ENCODE data around the gene ALDH2. TPM values are rescaled to one million over a fixed set of nuclear protein-coding genes. Genes with fewer than 3 reads are reported as not detected.

ALDH2 gene
- total RNA-seq, 4 donors from 2014 or later, result 102 to 239 (median 162) TPM

DNA sequence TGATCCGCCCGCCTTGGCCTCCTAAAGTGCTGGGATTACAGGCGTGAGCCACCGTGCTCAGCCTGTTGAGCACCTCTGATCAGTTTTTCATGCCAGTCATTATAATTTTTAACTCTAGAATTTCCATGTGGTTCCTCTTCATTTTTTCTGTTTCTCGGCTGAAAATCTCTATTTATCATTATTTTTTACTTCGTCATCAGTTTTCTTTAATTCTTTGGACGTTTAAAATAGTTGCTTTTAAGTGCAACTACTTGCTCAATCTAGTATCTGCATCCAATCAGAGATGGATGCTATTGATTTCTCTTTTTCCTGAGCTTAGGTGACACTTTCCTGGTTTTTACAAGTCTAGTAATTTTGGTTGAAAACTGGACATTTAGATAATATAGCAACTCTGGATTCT lies 92.0 kb downstream of the ALDH2 start:
- TF ChIP-seq POLR2A (IDR thresholded peaks at IDR 0.05) (no peak), CTCF (IDR thresholded peaks at IDR 0.05) (no peak), POLR2AphosphoS5 (IDR thresholded peaks at IDR 0.05) (no peak), EP300 (IDR thresholded peaks at IDR 0.05; ENCODE audit: low read depth) (no peak)

GRCh38 chr12:111864913-111865312 lies 98.2 kb downstream of the ALDH2 start:
- Histone ChIP-seq H3K36me3 (peaks cover 0 to 35% (median 13%) of the 10 kb centered on the region in 4 donors), H3K27me3 (no peaks in the 10 kb centered on the region), H3K4me3 (no peak overlapping the region), H3K27ac (no peak overlapping the region), H3K9me3 (no peaks in the 10 kb centered on the region), H3K4me1 (no peaks in the 10 kb centered on the region)
- DNase-seq, result no peak
- intact Hi-C loops (cut with DNase I; ENCODE audit: low total_unique reads), result no loop called here
- in situ Hi-C loops (cut with MboI; ENCODE audit: low pct_ligation_motif_present in 1 of 4, low pct_unique_long_range_greater_than_20kb in 1 of 4, low sequenced_read_pairs in 3 of 4), result no loop called here
- no peak for TF ChIP-seq POLR2AphosphoS5 (IDR thresholded peaks at IDR 0.05)
- TF ChIP-seq POLR2A (IDR thresholded peaks at IDR 0.05), result no peak
- no peak for TF ChIP-seq EP300 (IDR thresholded peaks at IDR 0.05; ENCODE audit: low read depth)
- no peak for TF ChIP-seq CTCF (IDR thresholded peaks at IDR 0.05)
- WGBS, 2 donors (ENCODE audit: low coverage in 1 of 2), result 89 to 100% methylated on average over 1 of the region's 1 CpG

More for the DNA sequence above, 92.0 kb downstream of the ALDH2 start:
- no peaks in the 10 kb centered on the region for H3K27me3 ChIP-seq
- H3K9me3 ChIP-seq, result no peaks in the 10 kb centered on the region
- 94 to 96% methylated on average over 5 to 7 of the region's 7 CpGs for WGBS, 2 donors (ENCODE audit: low coverage in 1 of 2)
- no peak overlapping the region for H3K4me3 ChIP-seq
- H3K27ac ChIP-seq, result no peak overlapping the region
- in situ Hi-C loops (cut with MboI; ENCODE audit: low pct_ligation_motif_present in 1 of 4, low pct_unique_long_range_greater_than_20kb in 1 of 4, low sequenced_read_pairs in 3 of 4) (no loop called here), intact Hi-C loops (cut with DNase I; ENCODE audit: low total_unique reads) (no loop called here)
- H3K4me1 ChIP-seq, result peaks cover 0 to 5% (median 0%) of the 10 kb centered on the region in 4 donors
- H3K36me3 ChIP-seq, result no peaks in the 10 kb centered on the region
- DNase-seq, result no peak

Small RNA genes within 50 kb of the gene (small RNA-seq; reads per million reads assigned to genes)
- 0.59 to 2.8 (median 1.7) reads per million in 4 donors for gene MIR6761

Other genes starting within 250 kb of the ALDH2 start
- gene ATXN2, start 167.6 kb upstream of the ALDH2 start, total RNA-seq, result 10 to 100 TPM; 50.2 to 95.5 (median 83.2) TPM
- 10 to 100 TPM; 10.8 to 17.3 (median 15.9) TPM for gene BRAP, start 81.0 kb upstream of the ALDH2 start, total RNA-seq
- 100 to 1,000 TPM in 1 of 4 donors, 10 to 100 TPM in 3; 49.0 to 198 (median 54.7) TPM for gene ACAD10, start 80.9 kb upstream of the ALDH2 start, total RNA-seq
- 100 to 1,000 TPM in 2 of 4 donors, 10 to 100 TPM in 2; 73.5 to 768 (median 90.1) TPM for gene MAPKAPK5, start 75.3 kb downstream of the ALDH2 start, total RNA-seq
- gene TMEM116, start 246.2 kb downstream of the ALDH2 start, total RNA-seq, result 10 to 100 TPM; 17.6 to 35.9 (median 25.2) TPM
- gene ERP29, start 246.5 kb downstream of the ALDH2 start, total RNA-seq, result 10 to 100 TPM; 16.5 to 69.8 (median 37.5) TPM

Data from transverse colon (tissue), 4 donors.